Measurements from ENCODE around the gene KCNQ5.
"Not testable (repeated sequence)": the region's sequence is repeated elsewhere in the genome, so short reads cannot be mapped to it uniquely, and the experiment has no call there.

The KCNQ5 gene

GRCh38 chr6:72621291-72622093 is at the start of gene KCNQ5:
Gene KCNQ5 (plus strand): TSS chr6:72622064.
- FAIRE-seq = no peak

- FAIRE-seq = no peak
These were observed 42.0 kb upstream of the KCNQ5 start for GRCh38 chr6:72579865-72580264.

- no peak for FAIRE-seq
These were observed 41.5 kb upstream of the KCNQ5 start for GRCh38 chr6:72580281-72580940.

- FAIRE-seq = not testable (repeated sequence)
These were observed 40.9 kb upstream of the KCNQ5 start for GRCh38 chr6:72580950-72581349.

GRCh38 chr6:72588155-72588554 is 33.7 kb upstream of the KCNQ5 start:
- FAIRE-seq = no peak

- FAIRE-seq = no peak
These were observed 32.8 kb upstream of the KCNQ5 start for GRCh38 chr6:72589096-72589495.

- no peak for FAIRE-seq
These were observed 26.1 kb upstream of the KCNQ5 start for GRCh38 chr6:72595812-72596211.

GRCh38 chr6:72616406-72617015 is 5.4 kb upstream of the KCNQ5 start:
- peak; percentile 23 for FAIRE-seq

GRCh38 chr6:72617721-72618120 is 4.1 kb upstream of the KCNQ5 start:
- FAIRE-seq = no peak

GRCh38 chr6:72619883-72620696 is 1.8 kb upstream of the KCNQ5 start:
- no peak for FAIRE-seq

- no peak for FAIRE-seq
These were observed 983 bp upstream of the KCNQ5 start for GRCh38 chr6:72620871-72621290.

GRCh38 chr6:72622094-72622940 is 453 bp downstream of the KCNQ5 start:
- FAIRE-seq = no peak

- no peak for FAIRE-seq
These were observed 1.9 kb downstream of the KCNQ5 start for GRCh38 chr6:72623808-72624207.

- no peak for FAIRE-seq
These were observed 2.8 kb downstream of the KCNQ5 start for GRCh38 chr6:72624557-72625160.

GRCh38 chr6:72626126-72626525 is 4.3 kb downstream of the KCNQ5 start:
- no peak for FAIRE-seq

GRCh38 chr6:72627539-72627938 is 5.7 kb downstream of the KCNQ5 start:
- no peak for FAIRE-seq

GRCh38 chr6:72631480-72631879 is 9.6 kb downstream of the KCNQ5 start:
- FAIRE-seq = no peak

- FAIRE-seq = no peak
These were observed 13.8 kb downstream of the KCNQ5 start for GRCh38 chr6:72635636-72636035.

- FAIRE-seq = no peak
These were observed 14.4 kb downstream of the KCNQ5 start for GRCh38 chr6:72636215-72636614.

GRCh38 chr6:72636786-72637185 is 14.9 kb downstream of the KCNQ5 start:
- FAIRE-seq = no peak

- FAIRE-seq = no peak
These were observed 18.2 kb downstream of the KCNQ5 start for GRCh38 chr6:72639920-72640614.
